Activated naive CD4-positive, alpha-beta T cell treated with anti-CD3 and anti-CD28 coated beads, Interleukin-2, amount 50 U/mL, for 72 hours (primary cell): ENCODE results near the gene PIGU. TPM values are rescaled to one million over a fixed set of nuclear protein-coding genes. Genes with fewer than 3 reads are reported as not detected.
A peak's percentile ranks its signal among the peaks of the same experiment; 100 is the strongest.
"Not testable (repeated sequence)": the region's sequence is repeated elsewhere in the genome, so short reads cannot be mapped to it uniquely, and the experiment has no call there.

ENCODE experiments used
- ATAC-seq, 2 donors: fragments of 150-1000 bp; cut with Tn5 transposase; 2 replicates each; pipeline ENCODE4 v1.10.0; 2021; ENCODE audit warnings: mild to moderate bottlenecking in 2 of 2, moderate library complexity in 2 of 2
- DNase-seq, 2 donors: peaks; one replicate each; pipeline ENCODE4 v3.0.0; 2021 to 2022; ENCODE audit warnings: low spot score in 2 of 2
- H3K27ac Mint-ChIP-seq, 2 donors: one replicate each; pipeline ENCODE4 v1.8.0; 2022; ENCODE audit warnings: mild to moderate bottlenecking in 2 of 2, mixed read lengths in 2 of 2
- H3K36me3 Mint-ChIP-seq, 2 donors: one replicate each; pipeline ENCODE4 v1.8.0; 2022; ENCODE audit warnings: mixed read lengths in 2 of 2
- H3K9me3 Mint-ChIP-seq, 2 donors: one replicate each; pipeline ENCODE4 v1.8.0; 2022; ENCODE audit warnings: mixed read lengths in 2 of 2
- total RNA-seq, 2 donors: library from RNA; stranded (reverse); gene quantifications; one replicate each; pipeline ENCODE4 v1.2.3, GENCODE V29; 2022

The PIGU gene
- total RNA-seq, 2 donors from 2014 or later, result 13.2 to 20.6 TPM

- not testable (repeated sequence) for ATAC-seq, DNase-seq, H3K9me3 Mint-ChIP-seq, H3K27ac Mint-ChIP-seq
- peaks cover 13 to 20% of the 10 kb centered on the region in 2 donors for H3K36me3 Mint-ChIP-seq
These were observed 60.0 kb downstream of the PIGU start for GRCh38 chr20:34616913-34617312.

- Mint-ChIP-seq H3K27ac (peak overlapping the region in 1 of 2 donors; percentile 74), H3K36me3 (peaks cover 5 to 14% of the 10 kb centered on the region in 2 donors), H3K9me3 (no peaks in the 10 kb centered on the region)
- DNase-seq (no peak), ATAC-seq (no peak)
These were observed 61.4 kb downstream of the PIGU start for GRCh38 chr20:34615477-34615876.

- not testable (repeated sequence) for DNase-seq, H3K27ac Mint-ChIP-seq, H3K9me3 Mint-ChIP-seq, ATAC-seq, H3K36me3 Mint-ChIP-seq
These were observed 64.9 kb downstream of the PIGU start for GRCh38 chr20:34611976-34612375.

DNA sequence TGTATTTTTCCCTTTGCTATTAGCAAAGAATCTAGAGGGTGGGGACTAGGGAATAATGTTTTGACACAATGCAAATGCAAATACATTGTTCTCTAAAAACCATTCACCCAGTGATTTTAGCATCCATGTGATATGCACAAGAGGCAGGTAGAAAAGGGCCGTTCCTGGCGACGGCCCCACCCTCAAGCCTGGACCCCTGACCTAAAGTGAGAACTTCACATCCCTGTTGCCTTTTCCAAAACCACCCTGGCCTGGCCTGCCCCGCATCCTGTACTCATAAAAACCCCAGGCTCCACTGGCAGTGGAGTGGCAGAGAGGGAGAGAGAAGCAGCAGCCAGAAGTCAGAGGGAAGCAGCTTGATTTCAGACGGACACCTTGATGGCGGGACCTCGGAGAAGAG lies 69.8 kb downstream of the PIGU start:
- DNase-seq, result no peak
- Mint-ChIP-seq H3K9me3 (no peaks in the 10 kb centered on the region), H3K27ac (peak overlapping the region in 1 of 2 donors; percentile 60), H3K36me3 (no peaks in the 10 kb centered on the region)
- no peak for ATAC-seq

GRCh38 chr20:34604980-34605788 lies 71.7 kb downstream of the PIGU start:
- H3K27ac Mint-ChIP-seq, result no peak overlapping the region
- DNase-seq, result no peak
- H3K36me3 Mint-ChIP-seq, result no peaks in the 10 kb centered on the region
- H3K9me3 Mint-ChIP-seq, result no peaks in the 10 kb centered on the region
- ATAC-seq, result peak; percentile 29 to 40

DNA sequence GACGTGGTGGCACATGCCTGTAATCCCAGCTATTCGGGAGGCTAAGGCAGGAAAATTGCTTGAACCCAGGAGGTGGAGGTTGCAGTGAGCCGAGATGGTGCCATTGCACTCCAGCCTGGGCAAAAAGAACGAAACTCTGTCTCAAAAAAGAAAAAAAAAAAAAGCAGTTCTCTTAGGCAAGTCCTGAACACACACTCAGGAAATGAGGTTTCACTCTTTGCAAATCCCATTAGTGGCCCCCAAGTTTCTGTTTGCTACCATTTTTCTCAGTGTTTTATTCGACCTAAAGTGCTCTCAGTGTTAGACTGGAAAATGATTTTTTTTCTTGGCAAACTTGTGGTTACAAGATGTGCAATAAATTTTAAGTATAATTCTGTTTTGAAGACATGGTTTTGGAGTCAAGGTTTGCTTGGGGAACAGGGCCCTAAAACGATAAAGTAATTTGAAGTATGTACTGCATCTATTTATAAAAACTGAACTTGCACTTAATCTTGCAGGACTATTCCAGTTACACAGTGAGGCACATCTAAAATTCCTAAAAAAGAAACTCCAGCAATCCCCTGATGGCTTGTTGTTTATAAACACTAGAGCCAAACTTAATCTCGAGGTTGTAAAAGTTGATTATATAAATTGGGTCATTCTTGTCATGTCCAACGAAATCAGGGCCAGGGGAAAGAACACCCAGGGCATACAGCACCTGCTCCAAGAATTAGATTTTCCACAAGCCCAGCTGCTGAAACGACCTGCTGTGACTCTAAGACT lies 75.8 kb downstream of the PIGU start:
- ATAC-seq (no peak), DNase-seq (no peak)
- H3K9me3 Mint-ChIP-seq, result no peaks in the 10 kb centered on the region
- no peaks in the 10 kb centered on the region for H3K36me3 Mint-ChIP-seq
- H3K27ac Mint-ChIP-seq, result no peak overlapping the region

DNA sequence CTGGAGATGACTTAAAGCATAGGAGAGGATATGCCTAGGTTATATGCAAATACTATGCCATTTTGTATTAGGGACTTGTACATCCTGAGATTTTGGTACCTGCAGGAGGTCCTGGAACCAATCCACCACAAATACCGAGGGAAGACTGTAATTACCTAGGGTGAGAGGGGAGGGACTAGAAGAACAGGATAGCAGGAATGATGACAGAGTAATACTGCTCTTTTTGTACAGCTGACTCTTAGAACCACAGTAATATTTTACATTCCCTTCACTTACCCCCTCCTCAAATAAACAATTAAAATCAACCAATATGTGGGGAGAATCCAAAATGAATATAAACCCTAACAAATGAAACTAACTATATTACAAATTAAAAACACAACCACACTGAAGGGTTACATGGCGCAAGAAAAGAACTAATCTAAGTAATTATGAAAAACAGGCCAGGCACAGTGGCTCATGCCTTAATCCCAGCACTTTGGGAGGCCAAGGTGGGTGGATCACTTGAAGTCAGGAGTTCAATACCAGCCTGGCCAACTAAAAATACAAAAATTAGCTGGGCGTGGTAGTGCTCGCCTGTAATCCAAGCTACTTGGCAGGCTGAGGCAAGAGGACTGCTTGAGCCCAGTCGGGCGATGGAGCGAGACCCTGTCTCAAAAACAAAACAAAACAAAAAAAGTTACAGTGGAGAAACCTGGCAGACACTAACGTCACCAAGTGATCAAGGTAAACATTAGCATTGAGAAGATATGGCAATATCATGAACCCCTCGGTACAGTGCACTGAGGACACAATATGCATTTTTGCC lies 81.3 kb downstream of the PIGU start:
- DNase-seq, result no peak
- no peak overlapping the region for H3K27ac Mint-ChIP-seq
- no peaks in the 10 kb centered on the region for H3K9me3 Mint-ChIP-seq
- ATAC-seq, result no peak
- H3K36me3 Mint-ChIP-seq, result no peaks in the 10 kb centered on the region

- Mint-ChIP-seq H3K27ac (no peak overlapping the region), H3K9me3 (no peaks in the 10 kb centered on the region), H3K36me3 (peaks cover 0 to under 1% of the 10 kb centered on the region in 2 donors)
- no peak for ATAC-seq
- no peak for DNase-seq
These were observed 90.3 kb downstream of the PIGU start for GRCh38 chr20:34586488-34587163.

DNA sequence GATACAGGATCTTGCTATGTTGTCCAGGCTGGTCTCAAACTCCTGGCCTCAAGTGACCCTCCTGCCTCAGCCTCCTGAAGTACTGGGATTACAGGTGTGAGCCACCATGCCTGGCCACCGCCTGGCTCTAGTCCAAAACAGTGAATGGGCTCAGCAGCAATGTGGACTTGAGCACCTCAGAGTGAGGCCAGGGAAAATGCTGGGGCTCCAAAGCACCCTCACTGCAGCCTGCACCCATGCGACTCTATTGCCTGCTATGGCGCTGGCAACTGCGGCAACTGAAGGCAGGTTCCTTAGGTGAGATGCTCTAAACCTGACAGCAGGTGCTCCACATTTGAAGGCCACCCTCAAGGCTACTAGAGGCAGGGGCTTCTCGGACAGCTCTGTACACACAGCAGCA lies 91.9 kb downstream of the PIGU start:
- H3K27ac Mint-ChIP-seq, result peak overlapping the region in 1 of 2 donors; percentile 77
- ATAC-seq (no peak), DNase-seq (no peak)
- H3K36me3 Mint-ChIP-seq, result peaks cover 0 to 9% of the 10 kb centered on the region in 2 donors
- H3K9me3 Mint-ChIP-seq, result no peaks in the 10 kb centered on the region

- ATAC-seq (no peak), DNase-seq (no peak)
- Mint-ChIP-seq H3K36me3 (peaks cover 0 to 9% of the 10 kb centered on the region in 2 donors), H3K9me3 (no peaks in the 10 kb centered on the region), H3K27ac (peak overlapping the region in 1 of 2 donors; percentile 81)
These were observed 93.3 kb downstream of the PIGU start for GRCh38 chr20:34583544-34583943.

DNA sequence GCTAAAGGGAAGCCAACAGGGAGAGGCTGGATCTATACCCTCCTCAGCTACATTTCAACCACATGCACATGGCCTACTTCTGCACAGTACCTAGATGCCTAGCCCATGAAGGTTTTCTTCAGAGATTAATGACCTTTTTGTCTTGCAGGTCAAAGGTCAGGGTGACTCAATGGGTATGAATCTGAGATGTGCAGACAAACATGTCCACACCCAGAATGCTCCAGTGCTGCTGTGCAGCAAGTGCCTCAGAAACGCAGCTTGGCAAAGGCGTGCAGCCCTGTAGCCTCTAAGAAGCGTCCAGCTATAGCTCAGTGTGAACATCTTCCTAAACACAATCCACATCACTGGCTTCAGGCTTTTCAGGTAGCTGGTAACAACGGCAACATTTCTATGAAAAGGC lies 94.0 kb downstream of the PIGU start:
- no peaks in the 10 kb centered on the region for H3K9me3 Mint-ChIP-seq
- peaks cover 0 to 9% of the 10 kb centered on the region in 2 donors for H3K36me3 Mint-ChIP-seq
- DNase-seq (no peak), ATAC-seq (no peak)
- H3K27ac Mint-ChIP-seq, result peak overlapping the region; percentile 81 to 85

- H3K36me3 Mint-ChIP-seq, result peaks cover 0 to 9% of the 10 kb centered on the region in 2 donors
- ATAC-seq (no peak), DNase-seq (no peak)
- H3K9me3 Mint-ChIP-seq, result no peaks in the 10 kb centered on the region
- peak overlapping the region; percentile 85 to 92 for H3K27ac Mint-ChIP-seq
These were observed 94.7 kb downstream of the PIGU start for GRCh38 chr20:34582221-34582620.

DNA sequence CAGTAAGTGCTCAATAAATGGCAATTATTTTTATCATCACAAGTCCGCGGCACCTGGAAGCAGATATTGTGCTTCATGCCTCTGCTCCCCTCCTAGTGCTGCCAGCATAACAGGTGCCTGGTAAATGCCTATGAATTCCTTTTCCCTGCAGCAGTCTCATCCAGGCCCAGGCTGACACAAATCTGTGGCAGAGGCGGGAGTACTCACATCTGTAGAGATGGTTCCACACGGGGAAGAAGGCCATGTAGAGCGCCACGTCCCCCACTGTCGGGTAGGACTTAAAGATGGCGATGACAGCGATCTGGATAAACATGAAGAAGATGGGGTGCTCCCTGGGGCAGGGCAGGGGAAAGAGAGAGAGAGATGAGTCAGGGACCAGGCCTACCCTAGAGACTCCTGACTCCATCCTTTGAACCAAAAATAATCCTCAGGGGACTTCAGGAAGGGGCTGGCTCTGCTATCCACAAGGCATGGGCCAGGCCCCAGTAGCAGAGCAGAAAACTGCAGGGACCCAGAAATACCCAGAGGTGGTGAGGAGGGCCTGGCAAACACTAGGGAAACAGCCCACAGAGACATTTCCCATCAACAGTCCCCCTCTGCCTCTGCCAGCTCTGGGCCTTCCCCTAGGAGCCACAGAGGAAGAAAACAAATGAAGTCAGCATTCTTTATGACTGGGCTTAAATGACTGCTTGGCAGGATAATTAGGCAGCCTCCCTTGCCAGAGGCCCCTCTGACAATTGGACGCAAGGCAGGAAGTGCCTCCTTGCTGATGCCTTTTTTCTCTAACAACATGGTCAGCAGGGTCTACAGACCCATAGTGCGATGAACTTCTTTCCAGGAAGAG lies 95.3 kb downstream of the PIGU start:
- peak; percentile 91 to 94 for ATAC-seq
- Mint-ChIP-seq H3K36me3 (peaks cover 0 to 9% of the 10 kb centered on the region in 2 donors), H3K9me3 (no peaks in the 10 kb centered on the region), H3K27ac (peak overlapping the region; percentile 85 to 92)
- DNase-seq, result peak; percentile 53 to 73

- ATAC-seq (peak in 1 of 2 donors; percentile 43), DNase-seq (no peak)
- no peaks in the 10 kb centered on the region for H3K9me3 Mint-ChIP-seq
- peak overlapping the region; percentile 85 to 89 for H3K27ac Mint-ChIP-seq
- peaks cover 0 to 9% of the 10 kb centered on the region in 2 donors for H3K36me3 Mint-ChIP-seq
These were observed 96.6 kb downstream of the PIGU start for GRCh38 chr20:34579979-34580940.
